Fibroblast of the aortic adventitia (primary cell): ENCODE results near the gene EDEM3. TPM values are rescaled to one million over a fixed set of nuclear protein-coding genes. Genes with fewer than 3 reads are reported as not detected.

Experiments
- DNase-seq: peaks from one replicate; pipeline ENCODE4 v3.0.0-alpha.2; 2010; ENCODE audit warnings: low read depth
- H3K4me3 ChIP-seq: 2 replicates; pipeline ENCODE4 v1.5.1; 2011; ENCODE audit warnings: low read depth, mild to moderate bottlenecking, control low read depth, low read length, moderate library complexity
- CTCF ChIP-seq: IDR thresholded peaks from 2 replicates; pipeline ENCODE4 v1.5.1; 2011; ENCODE audit warnings: mild to moderate bottlenecking, low read length, control low read depth, inconsistent platforms; ENCODE audit not compliant: insufficient read depth
- total RNA-seq: library from RNA; depleted of rRNA; stranded (reverse); fragments of >200 nt; gene quantifications from 2 replicates; pipeline ENCODE4 v1.2.3, GENCODE V29; 2012; ENCODE audit warnings: low replicate concordance

Gene EDEM3
- total RNA-seq, 1 donor, result 47.0 TPM

- H3K4me3 ChIP-seq, result no peak overlapping the region
- DNase-seq, result peak; percentile 20
- no peak for TF ChIP-seq CTCF
Measured at GRCh38 chr1:184781941-184782340, 27.3 kb upstream of the EDEM3 start.

GRCh38 chr1:184775885-184776284 is 21.2 kb upstream of the EDEM3 start:
- TF ChIP-seq CTCF, result no peak
- no peak overlapping the region for H3K4me3 ChIP-seq

GRCh38 chr1:184775329-184775728 is 20.7 kb upstream of the EDEM3 start:
- H3K4me3 ChIP-seq, result no peak overlapping the region
- DNase-seq, result no peak
- TF ChIP-seq CTCF, result no peak

More at GRCh38 chr1:184775885-184776284, 21.2 kb upstream of the EDEM3 start:
- no peak for DNase-seq

GRCh38 chr1:184773762-184774320 is 19.2 kb upstream of the EDEM3 start:
- no peak for DNase-seq
- H3K4me3 ChIP-seq, result no peak overlapping the region
- no peak for TF ChIP-seq CTCF

- no peak overlapping the region for H3K4me3 ChIP-seq
- DNase-seq, result no peak
- TF ChIP-seq CTCF, result no peak
Measured at GRCh38 chr1:184771190-184771691, 16.6 kb upstream of the EDEM3 start.

- no peak for DNase-seq
- no peak overlapping the region for H3K4me3 ChIP-seq
- no peak for TF ChIP-seq CTCF
Measured at GRCh38 chr1:184770181-184770979, 15.7 kb upstream of the EDEM3 start.
